Smooth muscle cell (in vitro differentiated cells): ENCODE data around the gene SLC11A2. TPM values are rescaled to one million over a fixed set of nuclear protein-coding genes. Genes with fewer than 3 reads are reported as not detected.
A peak's percentile ranks its signal among the peaks of the same experiment; 100 is the strongest.

Experiments
- DNase-seq: peaks from one replicate; lab custom pipeline; 2025; ENCODE audit not compliant: unreplicated experiment; lab: John Stamatoyannopoulos, UW
- H2AFZ ChIP-seq: fragments of 200-600 bp; sonication (generic); 2 replicates; pipeline ENCODE4 v1.6.0; 2016; ENCODE audit warnings: antibody characterized with exemption, low read depth, mild to moderate bottlenecking
- H3F3A ChIP-seq: fragments of 200-600 bp; sonication (generic); 2 replicates; pipeline ENCODE4 v1.6.0; 2017; ENCODE audit warnings: antibody characterized with exemption, low read depth
- H3K27ac ChIP-seq: fragments of 200-600 bp; sonication (generic); 2 replicates; pipeline ENCODE4 v1.5.1; 2016; ENCODE audit warnings: low read depth, mild to moderate bottlenecking
- H3K27me3 ChIP-seq: fragments of 200-600 bp; sonication (generic); 2 replicates; pipeline ENCODE4 v1.6.1; 2016; ENCODE audit warnings: low read depth, mild to moderate bottlenecking
- H3K36me3 ChIP-seq: fragments of 200-600 bp; sonication (generic); 2 replicates; pipeline ENCODE4 v1.5.1; 2016; ENCODE audit warnings: low read depth
- H3K4me1 ChIP-seq: fragments of 200-600 bp; sonication (generic); 2 replicates; pipeline ENCODE4 v1.5.1; 2016; ENCODE audit warnings: low read depth
- H3K4me2 ChIP-seq: fragments of 200-600 bp; sonication (generic); 2 replicates; pipeline ENCODE4 v1.6.0; 2016; ENCODE audit warnings: mild to moderate bottlenecking
- H3K4me3 ChIP-seq: fragments of 200-600 bp; sonication (generic); 2 replicates; pipeline ENCODE4 v1.5.1; 2016; ENCODE audit warnings: mild to moderate bottlenecking
- H3K79me2 ChIP-seq: fragments of 200-600 bp; sonication (generic); 2 replicates; pipeline ENCODE4 v1.6.0; 2016; ENCODE audit warnings: low read depth, mild to moderate bottlenecking
- H3K9ac ChIP-seq: fragments of 200-600 bp; sonication (generic); 2 replicates; pipeline ENCODE4 v1.6.0; 2016; ENCODE audit warnings: low read depth
- H3K9me3 ChIP-seq: fragments of 200-600 bp; sonication (generic); replicated peaks from 2 replicates; pipeline ENCODE4 v1.5.1; 2016; ENCODE audit warnings: low read depth
- H4K20me1 ChIP-seq: fragments of 200-600 bp; sonication (generic); 2 replicates; pipeline ENCODE4 v1.6.0; 2016; ENCODE audit warnings: low read depth
- CTCF ChIP-seq: fragments of 200-600 bp; sonication (generic); IDR thresholded peaks from 2 replicates; pipeline ENCODE4 v1.5.1; 2017; ENCODE audit warnings: borderline replicate concordance, mild to moderate bottlenecking, antibody characterized with exemption; ENCODE audit not compliant: insufficient read depth, poor library complexity, severe bottlenecking
- WGBS: methylation state at CpG from one replicate; pipeline ENCODE4 v1.1.7; 2016; ENCODE audit warnings: low lambda C conversion rate; 5-methylcytosine and 5-hydroxymethylcytosine counted together
- polyA plus RNA-seq: library from polyadenylated mRNA; unstranded; fragments of >200 nt; fragmentation: Nextera tagmentation; extraction: Ambion mirVana; gene quantifications from 2 replicates; pipeline ENCODE4 v1.2.1, GENCODE V29; 2016
- total RNA-seq: library from RNA; depleted of rRNA; stranded (reverse); fragments of >200 nt; gene quantifications from 2 replicates; pipeline ENCODE4 v1.2.3, GENCODE V29; 2014

Gene SLC11A2
- total and polyA plus RNA-seq, 2 experiments from 2014 or later, result 26.5 to 31.3 TPM

GRCh38 chr12:50936821-50937530, 89.2 kb downstream of the SLC11A2 start:
- Histone ChIP-seq H3K36me3 (no peaks in the 10 kb centered on the region), H3K79me2 (no peaks in the 10 kb centered on the region)
- WGBS, result 84% methylated on average over 9 of the region's 9 CpGs

GRCh38 chr12:50934981-50935807, 91.0 kb downstream of the SLC11A2 start:
- no peak for DNase-seq
- no peak overlapping the region for H2AFZ ChIP-seq
- H4K20me1 ChIP-seq, result no peaks in the 10 kb centered on the region
- peak overlapping the region; percentile 17 for H3K4me3 ChIP-seq
- H3K27me3 ChIP-seq, result no peaks in the 10 kb centered on the region
- H3K4me1 ChIP-seq, result peaks cover 19% of the 10 kb centered on the region
- H3F3A ChIP-seq, result peaks cover 10% of the 10 kb centered on the region
- no peak for TF ChIP-seq CTCF
- H3K79me2 ChIP-seq, result no peaks in the 10 kb centered on the region
- H3K4me2 ChIP-seq, result peak overlapping the region; percentile 71
- H3K36me3 ChIP-seq, result no peaks in the 10 kb centered on the region
- H3K9ac ChIP-seq, result peak overlapping the region; percentile 33
- WGBS, result 30% methylated on average over 6 of the region's 6 CpGs
- no peaks in the 10 kb centered on the region for H3K9me3 ChIP-seq
- H3K27ac ChIP-seq, result peak overlapping the region; percentile 90

More at GRCh38 chr12:50936821-50937530, 89.2 kb downstream of the SLC11A2 start:
- H2AFZ ChIP-seq, result no peak overlapping the region
- H3K27ac ChIP-seq, result peak overlapping the region; percentile 6
- H3K27me3 ChIP-seq, result no peaks in the 10 kb centered on the region
- H3K9ac ChIP-seq, result no peak overlapping the region
- H3K4me1 ChIP-seq, result peaks cover 19% of the 10 kb centered on the region
- peaks cover 10% of the 10 kb centered on the region for H3F3A ChIP-seq
- H3K4me2 ChIP-seq, result no peak overlapping the region
- no peak for TF ChIP-seq CTCF
- no peak overlapping the region for H3K4me3 ChIP-seq
- H3K9me3 ChIP-seq, result no peaks in the 10 kb centered on the region
- H4K20me1 ChIP-seq, result no peaks in the 10 kb centered on the region
- no peak for DNase-seq

- peaks cover 19% of the 10 kb centered on the region for H3K4me1 ChIP-seq
- H3K36me3 ChIP-seq, result no peaks in the 10 kb centered on the region
- peak overlapping the region; percentile 71 for H3K4me2 ChIP-seq
- DNase-seq, result no peak
- peaks cover 10% of the 10 kb centered on the region for H3F3A ChIP-seq
- H3K79me2 ChIP-seq, result peaks cover 2% of the 10 kb centered on the region
- no peak for TF ChIP-seq CTCF
- H3K27ac ChIP-seq, result peak overlapping the region; percentile 90
- no peaks in the 10 kb centered on the region for H3K9me3 ChIP-seq
- 36% methylated on average over 3 of the region's 3 CpGs for WGBS
- peak overlapping the region; percentile 17 for H3K4me3 ChIP-seq
- H4K20me1 ChIP-seq, result no peaks in the 10 kb centered on the region
- peak overlapping the region; percentile 33 for H3K9ac ChIP-seq
- no peaks in the 10 kb centered on the region for H3K27me3 ChIP-seq
- no peak overlapping the region for H2AFZ ChIP-seq
Observed at GRCh38 chr12:50934371-50934851, 91.8 kb downstream of the SLC11A2 start.
